Measurements from ENCODE around the gene LRP1B. TPM values are rescaled to one million over a fixed set of nuclear protein-coding genes. Genes with fewer than 3 reads are reported as not detected.

LRP1B gene
- total RNA-seq, 3 donors from 2014 or later: 2.3 to 29.8 (median 21.8) TPM

GRCh38 chr2:141517180-141517851 is 613.5 kb downstream of the LRP1B start:
- H3K4me1 ChIP-seq: no peaks in the 10 kb centered on the region
- H3K36me3 ChIP-seq: no peaks in the 10 kb centered on the region
- no peak for TF ChIP-seq POLR2AphosphoS5 (IDR thresholded peaks at IDR 0.05)
- no peak for TF ChIP-seq CTCF (IDR thresholded peaks at IDR 0.05)
- TF ChIP-seq POLR2A (IDR thresholded peaks at IDR 0.05): no peak
- H3K27me3 ChIP-seq: no peaks in the 10 kb centered on the region
- H3K4me3 ChIP-seq: no peak overlapping the region
- H3K9me3 ChIP-seq: no peaks in the 10 kb centered on the region
- no peak overlapping the region for H3K27ac ChIP-seq
- intact Hi-C loops (cut with DNase I; ENCODE audit: low total_unique reads): no loop called here
- no peak for DNase-seq (ENCODE audit: low spot score in 2 of 2)

- no peak overlapping the region for H3K27ac ChIP-seq
- no peak for TF ChIP-seq CTCF (IDR thresholded peaks at IDR 0.05)
- no peak for TF ChIP-seq POLR2A (IDR thresholded peaks at IDR 0.05)
- TF ChIP-seq POLR2AphosphoS5 (IDR thresholded peaks at IDR 0.05): no peak
- no peaks in the 10 kb centered on the region for H3K9me3 ChIP-seq
- intact Hi-C loops (cut with DNase I; ENCODE audit: low total_unique reads): no loop called here
- no peak for DNase-seq (ENCODE audit: low spot score in 2 of 2)
- H3K27me3 ChIP-seq: no peaks in the 10 kb centered on the region
- H3K36me3 ChIP-seq: no peaks in the 10 kb centered on the region
- H3K4me3 ChIP-seq: no peak overlapping the region
- H3K4me1 ChIP-seq: no peaks in the 10 kb centered on the region
These were observed 614.9 kb downstream of the LRP1B start for GRCh38 chr2:141515931-141516330.

- Histone ChIP-seq H3K27ac (no peak overlapping the region), H3K36me3 (no peaks in the 10 kb centered on the region), H3K27me3 (no peaks in the 10 kb centered on the region), H3K4me3 (no peak overlapping the region), H3K9me3 (no peaks in the 10 kb centered on the region), H3K4me1 (no peaks in the 10 kb centered on the region)
- intact Hi-C loops (cut with DNase I; ENCODE audit: low total_unique reads): no loop called here
- TF ChIP-seq POLR2A (IDR thresholded peaks at IDR 0.05): no peak
- no peak for TF ChIP-seq CTCF (IDR thresholded peaks at IDR 0.05)
- TF ChIP-seq POLR2AphosphoS5 (IDR thresholded peaks at IDR 0.05): no peak
- DNase-seq (ENCODE audit: low spot score in 2 of 2): no peak
These were observed 617.0 kb downstream of the LRP1B start for GRCh38 chr2:141513853-141514252.

- Histone ChIP-seq H3K36me3 (no peaks in the 10 kb centered on the region), H3K27ac (no peak overlapping the region), H3K9me3 (no peaks in the 10 kb centered on the region), H3K4me3 (no peak overlapping the region), H3K27me3 (no peaks in the 10 kb centered on the region), H3K4me1 (no peaks in the 10 kb centered on the region)
- no peak for DNase-seq (ENCODE audit: low spot score in 2 of 2)
- TF ChIP-seq POLR2A (IDR thresholded peaks at IDR 0.05) (no peak), CTCF (IDR thresholded peaks at IDR 0.05) (no peak)
- intact Hi-C loops (cut with DNase I; ENCODE audit: low total_unique reads): no loop called here
These were observed 621.8 kb downstream of the LRP1B start for GRCh38 chr2:141508806-141509595.

DNA sequence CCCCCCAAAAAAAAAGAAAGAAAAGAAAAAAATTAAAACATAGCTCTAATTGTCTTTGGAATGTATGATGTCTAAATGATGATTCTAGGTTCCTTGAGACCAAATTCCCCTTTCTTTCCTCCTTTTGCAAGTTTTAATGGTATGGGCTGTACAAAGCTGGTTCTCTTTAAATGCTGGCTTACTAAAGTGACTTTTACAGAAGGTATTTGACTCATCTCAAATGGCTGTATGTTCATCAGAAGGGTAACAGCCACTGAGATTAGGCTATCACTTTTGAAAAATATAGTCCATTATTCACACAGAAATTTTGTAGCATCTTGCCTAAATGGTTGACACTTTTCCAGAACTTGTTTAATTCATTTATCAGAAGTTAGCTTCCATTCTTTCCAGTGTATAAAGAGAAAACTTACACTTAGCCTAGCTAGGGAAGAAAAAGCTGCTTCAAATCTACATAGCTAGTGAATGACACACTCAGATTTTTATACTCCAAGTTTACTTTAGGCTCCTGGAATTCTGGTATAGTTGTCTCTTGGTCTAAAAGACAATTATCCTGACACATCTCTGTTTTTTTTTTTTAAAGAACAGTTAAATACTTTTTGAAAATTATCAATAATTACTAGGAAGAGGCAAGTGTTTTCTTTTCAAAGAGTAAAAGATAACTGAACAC is 622.6 kb downstream of the LRP1B start:
- no peak for DNase-seq (ENCODE audit: low spot score in 2 of 2)
- Histone ChIP-seq H3K4me1 (no peaks in the 10 kb centered on the region), H3K36me3 (no peaks in the 10 kb centered on the region), H3K9me3 (no peaks in the 10 kb centered on the region), H3K27me3 (no peaks in the 10 kb centered on the region), H3K4me3 (no peak overlapping the region), H3K27ac (no peak overlapping the region)
- intact Hi-C loops (cut with DNase I; ENCODE audit: low total_unique reads): no loop called here
- TF ChIP-seq POLR2A (IDR thresholded peaks at IDR 0.05) (no peak), POLR2AphosphoS5 (IDR thresholded peaks at IDR 0.05) (no peak), CTCF (IDR thresholded peaks at IDR 0.05) (no peak)

Measured in breast epithelium (tissue), 4 donors.